Measurements from ENCODE around the gene SMIM43.
"Not testable (repeated sequence)": the region's sequence is repeated elsewhere in the genome, so short reads cannot be mapped to it uniquely, and the experiment has no call there.

SMIM43 gene

DNA sequence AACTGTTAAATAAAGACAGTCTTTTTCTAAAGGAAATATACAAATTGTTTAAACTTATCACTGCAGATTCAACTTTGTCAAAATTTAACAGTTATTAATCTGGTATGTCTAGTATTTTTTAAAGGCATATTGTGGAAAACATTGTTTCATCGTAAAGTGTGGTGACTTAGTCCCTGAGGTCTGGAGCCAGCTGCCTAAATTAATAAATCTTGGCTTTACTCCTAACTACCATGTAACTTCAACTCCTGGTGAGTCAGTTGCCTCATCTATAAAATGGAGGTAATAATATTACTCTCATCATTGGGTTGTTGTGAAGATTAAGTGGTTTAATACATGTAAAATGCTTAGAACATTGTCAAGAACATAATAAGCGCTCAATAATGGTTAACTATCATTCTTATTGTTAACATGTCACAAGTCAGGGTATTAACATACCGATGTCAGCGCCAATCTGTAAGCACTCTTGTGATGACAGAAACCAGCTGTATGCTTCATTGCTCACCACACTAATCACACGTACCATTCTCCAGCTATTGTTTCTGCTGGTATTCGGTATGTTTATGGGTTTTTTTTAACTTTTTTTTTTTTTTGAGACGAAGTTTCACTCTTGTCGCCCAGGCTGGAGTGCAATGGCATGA is 14.1 kb upstream of the SMIM43 start:
- DNase-seq: no peak

DNA sequence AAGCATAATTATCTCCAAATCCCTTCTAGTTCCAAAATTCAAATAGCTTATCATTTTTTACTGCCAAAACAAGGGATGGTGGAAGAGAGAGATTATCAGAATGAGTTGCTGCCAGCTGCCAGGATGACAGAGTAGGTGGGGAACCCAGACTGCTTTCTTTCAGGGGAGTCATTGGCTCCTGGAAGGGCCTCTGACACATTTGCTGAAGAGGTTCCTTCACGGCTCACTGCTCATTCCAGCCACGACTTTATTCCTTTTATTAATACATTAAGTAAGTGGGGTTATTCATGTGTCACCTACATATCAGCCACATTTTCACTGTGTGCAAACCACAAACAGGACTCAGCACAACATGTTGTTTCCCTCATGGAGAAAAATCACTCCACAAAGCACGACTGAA is 12.7 kb upstream of the SMIM43 start:
- DNase-seq: no peak

DNA sequence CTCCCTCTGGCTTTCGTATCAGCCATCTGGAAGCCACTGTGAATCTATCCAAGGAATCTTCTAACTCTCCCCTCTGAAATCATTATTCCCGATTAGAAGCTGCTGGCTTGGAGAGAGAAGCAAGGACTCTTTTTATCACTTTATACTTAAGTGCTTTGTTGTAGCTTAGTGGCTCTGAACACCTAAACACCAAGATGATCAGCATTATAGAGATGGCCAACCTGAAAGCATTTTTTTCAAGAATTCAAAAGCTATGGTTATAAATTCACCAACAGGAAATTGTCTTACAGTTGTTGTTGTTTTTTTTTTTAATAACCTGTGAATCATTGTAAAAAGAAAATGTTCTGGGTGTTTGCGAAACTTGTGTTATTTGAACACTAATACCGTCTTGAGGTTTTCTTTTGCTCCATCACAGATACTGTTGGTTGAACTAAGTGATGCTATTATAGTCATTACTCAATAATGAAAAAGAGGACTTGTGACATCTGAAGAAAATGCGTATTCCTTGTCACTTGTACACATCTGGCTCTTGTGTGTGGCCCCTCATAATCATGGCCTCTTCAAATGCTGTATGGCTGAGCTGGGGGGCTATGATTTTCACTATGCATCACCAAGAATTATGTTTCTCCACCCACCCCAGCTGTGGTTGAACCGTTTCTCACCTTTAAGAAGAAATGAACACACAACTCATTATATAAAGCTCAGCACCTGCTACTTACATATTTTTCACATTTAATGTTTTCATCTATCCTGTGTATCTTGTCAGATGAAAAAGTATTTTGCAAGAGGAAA is 11.8 kb upstream of the SMIM43 start:
- no peak for DNase-seq

DNA sequence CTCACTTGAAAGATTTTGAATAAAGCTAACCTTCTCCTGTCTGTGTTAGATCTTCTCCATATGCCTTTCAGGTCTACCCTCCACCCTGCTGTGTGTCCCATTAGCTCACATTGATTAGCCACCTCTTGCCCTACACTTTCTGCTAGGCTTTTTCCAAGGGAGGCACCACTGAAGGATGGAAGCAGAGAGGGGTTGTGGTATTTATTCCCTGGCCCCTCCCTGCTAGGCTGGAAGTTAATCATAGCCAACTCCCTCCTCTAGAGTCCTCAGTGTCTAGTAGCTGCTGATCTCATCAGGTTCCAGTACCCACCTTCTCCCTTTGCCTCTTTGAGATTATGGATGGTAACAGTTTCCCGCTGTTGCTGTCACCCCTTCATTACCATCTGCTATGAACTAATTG is 8.9 kb upstream of the SMIM43 start:
- DNase-seq: no peak

DNA sequence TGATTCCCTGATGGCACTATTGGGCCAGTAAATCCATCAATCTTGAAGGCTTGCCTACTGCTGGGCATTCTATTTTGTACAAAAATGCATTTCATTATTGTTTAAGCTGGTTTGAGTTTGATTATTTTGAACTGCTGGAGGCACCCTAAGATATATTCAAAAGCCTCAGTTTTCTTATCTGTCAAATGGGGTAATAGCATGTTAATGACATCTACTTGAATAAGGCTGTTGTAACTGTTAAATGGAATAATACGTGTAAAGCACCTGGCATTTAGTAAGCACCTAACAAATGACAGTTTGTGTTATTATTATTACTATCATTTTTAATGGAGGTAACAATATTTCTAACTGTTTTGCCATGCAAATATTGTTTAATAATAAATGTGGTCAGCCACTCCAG is 6.9 kb upstream of the SMIM43 start:
- no peak for DNase-seq

DNA sequence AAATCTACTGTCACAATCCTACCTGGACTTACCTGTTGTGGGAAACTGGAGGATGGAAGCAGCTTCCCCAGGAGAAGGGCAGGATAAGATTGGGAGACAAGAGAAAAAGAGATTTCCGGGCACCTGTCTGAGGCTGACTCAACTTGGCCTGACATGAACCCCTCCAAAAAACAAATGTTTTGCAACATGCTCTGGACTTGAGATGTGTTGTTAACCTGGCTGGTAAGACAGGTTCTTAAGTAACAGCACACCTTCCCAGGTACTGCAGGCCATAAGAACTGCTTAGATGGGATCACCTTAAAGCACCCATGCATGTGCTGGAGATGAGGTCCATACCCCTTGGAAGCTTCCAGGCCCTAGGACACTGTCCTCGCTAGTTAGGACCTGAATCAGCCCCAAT is 4.4 kb upstream of the SMIM43 start:
- no peak for DNase-seq

DNA sequence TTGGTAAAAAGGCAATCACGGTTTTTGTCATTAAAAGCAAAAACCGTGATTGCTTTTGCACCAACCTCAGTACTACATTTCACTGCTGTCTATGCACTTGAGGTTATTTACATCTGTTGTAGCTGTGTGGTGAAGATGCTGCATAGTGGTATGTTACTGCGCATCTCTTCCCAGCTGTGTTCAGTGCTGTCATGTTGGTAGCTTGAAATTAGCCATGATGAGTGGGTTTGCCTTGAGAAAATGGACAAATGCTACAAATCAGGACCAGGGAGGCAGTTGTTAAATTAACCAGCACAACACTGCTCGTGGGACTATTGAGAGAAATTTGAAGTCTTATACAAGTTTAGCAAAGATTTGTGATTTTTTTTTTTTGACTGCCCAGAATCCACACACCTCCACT is 2.2 kb upstream of the SMIM43 start:
- DNase-seq: no peak

DNA sequence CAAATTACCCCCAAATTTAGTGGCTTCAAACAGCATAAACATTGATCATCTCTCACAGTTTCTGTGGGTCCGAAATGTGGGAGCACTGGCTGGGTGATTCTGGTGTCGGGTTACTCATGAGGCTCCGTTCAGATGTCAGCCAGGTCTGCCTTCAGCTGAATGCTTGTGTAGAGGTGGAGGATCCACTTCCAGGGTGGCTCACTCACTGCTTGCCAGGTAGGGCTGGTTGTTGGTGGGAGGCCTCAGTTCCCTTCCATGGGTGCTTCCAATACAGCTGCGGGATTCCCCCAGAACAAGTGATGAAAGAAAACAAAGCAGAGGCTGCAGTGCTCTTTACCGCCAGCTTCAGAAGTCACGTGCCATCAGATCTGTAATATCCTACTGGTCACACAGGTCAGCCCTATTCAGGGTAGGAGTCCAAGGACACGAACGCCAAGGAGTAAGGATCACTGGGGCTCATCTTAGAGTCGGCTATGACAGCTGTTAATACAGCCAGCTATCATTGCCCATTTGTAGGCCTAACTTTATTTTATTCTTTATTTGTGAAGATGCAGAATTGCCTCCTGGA is 1.1 kb upstream of the SMIM43 start:
- no peak for DNase-seq

DNA sequence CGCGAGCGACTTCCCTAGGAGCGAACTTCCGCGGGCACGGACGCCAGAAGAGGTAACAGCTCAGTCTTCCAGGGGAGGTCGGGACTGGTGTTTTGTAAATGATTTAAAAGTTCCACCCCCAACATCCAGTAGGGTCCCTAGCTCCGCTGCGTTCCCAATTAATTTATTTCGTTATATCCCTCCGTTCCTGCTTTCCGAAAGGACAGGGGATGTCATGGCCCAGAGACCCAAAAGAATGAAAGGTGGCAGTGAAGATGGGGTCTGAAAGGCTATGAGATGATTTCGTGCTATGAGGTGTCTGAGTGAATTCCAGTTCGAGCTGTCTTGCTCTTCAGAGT is 373 bp upstream of the SMIM43 start:
- no peak for DNase-seq

DNA sequence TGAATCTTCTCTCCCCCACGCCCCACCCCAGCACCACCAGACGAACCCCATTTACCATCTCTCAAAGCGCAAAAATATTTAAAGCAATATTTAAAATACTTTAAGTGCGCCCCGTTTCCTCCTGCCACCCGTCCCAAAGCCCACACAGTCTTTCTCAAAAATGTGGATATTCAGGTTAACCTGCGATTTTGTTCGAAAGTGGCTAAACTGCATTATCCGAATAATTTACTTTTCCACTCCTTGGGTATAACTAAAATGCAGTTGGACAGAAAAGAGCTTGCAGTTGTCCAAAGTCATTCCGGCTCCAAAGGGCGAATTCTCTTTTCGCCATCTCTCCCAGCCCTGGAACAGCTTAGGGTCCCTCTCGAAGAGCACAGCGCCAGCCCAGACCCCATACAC is 662 bp downstream of the SMIM43 start:
- no peak for DNase-seq

DNA sequence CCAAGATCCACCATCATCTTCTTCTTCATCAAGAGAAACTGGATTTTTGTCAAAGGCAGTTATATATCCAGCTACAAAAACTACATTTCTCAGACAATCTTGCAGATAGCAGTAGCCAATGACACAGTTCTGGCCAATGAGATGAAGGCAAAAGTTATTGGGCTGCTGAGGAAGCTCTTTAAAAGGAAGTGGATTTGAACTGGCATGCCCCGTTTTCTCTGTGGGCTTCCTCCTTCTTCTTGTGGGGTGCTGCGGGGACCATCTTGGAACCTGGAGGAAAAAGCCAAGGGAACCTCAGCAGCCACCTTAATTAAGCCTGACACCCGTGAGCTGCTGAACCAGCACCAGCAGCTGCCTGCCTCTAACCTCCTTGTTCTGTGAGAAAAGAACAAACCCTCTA is 4.8 kb downstream of the SMIM43 start:
- DNase-seq: no peak

DNA sequence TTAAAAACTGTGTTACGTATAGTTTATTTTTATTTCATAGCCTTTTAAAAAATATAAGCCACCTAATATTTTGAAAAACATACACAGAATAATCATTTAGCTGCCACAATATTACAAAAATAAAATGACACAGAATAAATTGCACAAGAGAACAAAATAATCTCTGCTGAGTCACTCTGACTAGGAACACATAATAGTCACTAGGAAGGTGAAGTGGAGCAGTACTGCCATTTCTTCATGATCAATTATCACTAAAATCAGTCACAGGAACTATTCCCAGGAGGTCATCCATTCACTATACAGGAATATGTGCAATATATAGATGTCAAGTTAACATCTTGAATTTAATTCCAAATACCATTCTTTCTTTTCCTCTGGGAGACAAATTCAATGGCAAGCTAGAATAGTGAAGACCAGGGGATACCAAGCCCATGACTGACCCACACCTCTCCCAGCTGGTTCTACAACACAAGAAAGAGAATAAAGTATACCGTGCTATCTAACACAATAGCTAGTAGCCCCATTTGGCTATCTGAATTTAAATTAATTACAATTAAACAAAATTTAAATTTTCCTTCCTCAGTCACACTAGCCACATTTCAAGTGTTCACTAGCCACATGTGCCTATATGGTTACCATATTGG is 5.9 kb downstream of the SMIM43 start:
- no peak for DNase-seq

DNA sequence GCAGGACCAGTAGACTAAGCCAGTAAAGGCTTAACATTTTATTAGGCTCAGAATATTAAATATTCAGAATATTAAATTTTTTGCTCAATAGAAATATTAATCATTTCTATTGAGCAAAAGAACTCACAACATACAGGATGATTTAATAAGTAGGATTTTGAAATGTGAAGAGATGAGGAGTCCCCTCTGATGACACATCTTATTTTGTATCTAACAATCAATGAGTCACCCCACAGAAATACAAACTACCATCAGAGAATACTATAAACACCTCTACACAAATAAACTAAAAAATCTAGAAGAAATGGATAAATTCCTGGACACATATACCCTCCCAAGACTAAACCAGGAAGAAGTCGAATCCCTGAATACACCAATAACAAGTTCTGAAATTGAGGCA is 12.8 kb downstream of the SMIM43 start:
- not testable (repeated sequence) for DNase-seq

DNA sequence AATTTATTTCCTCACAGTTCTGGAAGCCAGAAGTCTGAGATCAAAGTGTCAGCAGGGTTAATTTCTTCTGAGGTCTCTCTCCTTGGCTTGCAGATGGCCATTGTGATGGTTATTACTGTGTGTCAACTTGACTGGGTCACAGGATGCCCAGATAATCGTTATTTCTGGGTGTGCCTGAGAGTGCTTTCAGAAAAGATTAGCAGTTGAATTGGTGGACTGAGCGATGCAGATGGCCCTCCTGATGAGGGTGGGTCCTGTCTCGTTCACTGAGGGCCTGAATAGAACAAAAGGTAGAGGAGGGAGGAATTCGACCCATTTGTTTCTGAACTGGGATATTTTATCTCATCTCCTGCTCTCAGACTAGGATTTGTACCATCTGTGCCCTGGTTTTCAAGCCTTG is 15.7 kb downstream of the SMIM43 start:
- DNase-seq: no peak

DNA sequence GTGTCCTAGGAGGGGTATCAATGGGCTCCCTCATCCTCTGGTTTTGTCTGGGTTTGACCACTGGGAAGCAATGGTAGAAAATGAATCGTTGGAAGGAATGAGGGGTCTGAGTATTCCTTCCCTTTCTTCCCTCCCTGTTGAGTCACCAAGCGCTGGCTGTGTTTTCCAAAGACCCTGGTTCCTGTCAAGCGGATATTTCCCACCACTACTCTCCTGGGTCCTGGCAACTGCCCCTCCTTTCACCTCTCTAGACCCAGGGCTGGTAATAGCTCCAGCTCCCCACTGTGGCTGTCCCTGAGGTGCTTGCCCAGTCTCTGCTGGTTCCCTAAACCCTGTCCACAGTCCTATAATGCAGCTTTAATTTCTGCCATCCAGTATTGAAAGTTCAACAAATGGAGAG is 22.2 kb downstream of the SMIM43 start:
- no peak for DNase-seq

DNA sequence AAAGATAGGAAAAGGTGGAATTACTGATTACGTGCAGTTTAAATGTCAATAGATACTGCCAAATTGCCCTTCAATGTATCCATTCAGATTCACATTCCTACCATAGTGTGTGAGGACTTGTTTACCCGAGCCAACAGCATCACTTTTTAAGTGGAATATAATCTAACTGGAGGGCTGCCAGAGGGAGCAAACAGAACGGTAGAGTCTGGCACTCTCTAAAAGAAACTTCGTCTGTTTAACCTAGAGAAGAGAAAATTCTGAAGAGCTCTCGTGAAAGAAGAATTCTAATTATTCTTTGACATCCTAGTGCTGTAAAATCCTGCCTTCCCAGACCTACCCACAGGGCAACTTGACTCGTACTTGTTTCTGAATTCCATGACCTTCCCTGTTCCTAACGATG is 23.2 kb downstream of the SMIM43 start:
- no peak for DNase-seq

DNA sequence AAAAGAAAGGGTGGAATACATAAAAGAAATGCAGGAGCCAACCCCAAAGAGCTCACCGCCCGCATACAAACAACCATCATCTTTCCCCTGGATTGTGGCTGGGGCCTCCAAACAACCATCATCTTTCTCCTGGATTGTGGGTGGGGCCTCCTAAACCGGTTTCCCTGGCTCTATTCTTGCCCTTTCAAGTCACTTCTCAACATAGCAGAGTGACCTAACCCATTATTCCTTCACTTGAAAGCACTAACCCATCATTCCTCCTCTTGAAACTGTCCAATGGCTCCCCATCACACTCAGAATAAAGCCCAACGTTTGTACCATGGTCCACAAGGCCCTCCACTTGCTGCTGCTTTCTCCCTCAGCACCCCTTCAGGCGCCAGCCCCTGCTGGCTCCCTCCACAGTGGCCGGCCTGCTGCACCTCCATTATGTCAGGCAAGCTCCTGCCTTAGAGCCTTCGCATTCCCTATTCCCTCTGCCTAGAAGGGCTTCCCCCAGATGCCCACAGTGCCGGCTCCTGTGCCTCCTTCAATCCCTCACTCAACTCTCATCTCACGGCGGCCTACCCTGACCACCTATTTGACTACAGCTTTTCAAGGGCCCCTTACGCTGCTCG is 24.1 kb downstream of the SMIM43 start:
- no peak for DNase-seq

DNA sequence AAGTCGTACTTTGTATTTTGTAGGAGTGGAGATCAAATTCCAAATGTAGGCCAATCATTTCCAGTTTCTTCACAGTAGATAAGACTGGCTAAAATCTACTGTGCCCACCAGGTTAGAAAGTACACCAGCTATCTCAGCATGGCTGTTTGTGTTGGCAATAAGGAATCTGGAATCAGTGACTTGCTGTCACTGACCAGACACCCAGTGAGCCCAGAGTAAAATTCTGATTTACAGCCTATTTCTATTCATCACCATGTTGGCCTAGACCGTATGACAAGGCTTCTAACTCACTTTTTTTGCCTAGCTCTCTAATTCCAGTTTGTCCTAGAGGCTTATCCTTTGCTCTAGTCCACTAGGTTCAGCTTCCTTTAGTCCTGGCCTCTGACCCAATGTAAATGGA is 25.4 kb downstream of the SMIM43 start:
- no peak for DNase-seq

DNA sequence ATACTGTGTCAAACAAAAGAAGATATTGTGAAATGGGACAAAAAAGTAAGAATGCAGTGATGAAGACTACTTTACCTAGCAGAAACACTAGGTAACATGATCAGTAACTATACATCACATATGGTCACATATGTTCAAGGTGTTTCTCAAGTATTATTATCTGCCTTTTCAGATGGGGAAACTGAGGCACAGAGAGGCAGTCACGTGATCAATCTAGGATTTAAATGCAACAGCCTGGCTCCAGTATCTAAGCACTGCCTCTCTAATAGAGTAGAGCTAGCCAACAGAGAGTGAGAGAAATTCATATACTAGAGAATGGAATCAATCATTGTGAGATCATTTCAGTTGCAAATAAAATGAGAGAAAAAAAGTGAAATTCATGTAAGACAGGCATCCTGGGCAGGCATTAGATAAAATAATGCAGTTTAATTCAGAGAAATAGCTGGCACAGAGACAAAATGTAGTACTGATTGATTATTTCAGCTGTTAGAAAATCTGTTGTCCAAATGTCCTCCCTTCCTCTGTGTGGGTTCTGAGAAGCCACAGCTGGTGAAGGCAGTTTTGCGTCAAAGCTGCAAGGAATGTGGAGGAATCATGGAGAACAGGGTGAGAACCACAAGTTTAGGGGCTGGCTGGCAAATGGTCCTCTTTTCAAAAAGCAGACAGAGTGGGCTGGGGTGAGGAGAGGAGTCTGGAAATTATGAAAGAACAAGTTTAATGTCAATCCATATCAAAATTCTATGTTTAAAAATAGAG is 26.0 kb downstream of the SMIM43 start:
- no peak for DNase-seq

DNA sequence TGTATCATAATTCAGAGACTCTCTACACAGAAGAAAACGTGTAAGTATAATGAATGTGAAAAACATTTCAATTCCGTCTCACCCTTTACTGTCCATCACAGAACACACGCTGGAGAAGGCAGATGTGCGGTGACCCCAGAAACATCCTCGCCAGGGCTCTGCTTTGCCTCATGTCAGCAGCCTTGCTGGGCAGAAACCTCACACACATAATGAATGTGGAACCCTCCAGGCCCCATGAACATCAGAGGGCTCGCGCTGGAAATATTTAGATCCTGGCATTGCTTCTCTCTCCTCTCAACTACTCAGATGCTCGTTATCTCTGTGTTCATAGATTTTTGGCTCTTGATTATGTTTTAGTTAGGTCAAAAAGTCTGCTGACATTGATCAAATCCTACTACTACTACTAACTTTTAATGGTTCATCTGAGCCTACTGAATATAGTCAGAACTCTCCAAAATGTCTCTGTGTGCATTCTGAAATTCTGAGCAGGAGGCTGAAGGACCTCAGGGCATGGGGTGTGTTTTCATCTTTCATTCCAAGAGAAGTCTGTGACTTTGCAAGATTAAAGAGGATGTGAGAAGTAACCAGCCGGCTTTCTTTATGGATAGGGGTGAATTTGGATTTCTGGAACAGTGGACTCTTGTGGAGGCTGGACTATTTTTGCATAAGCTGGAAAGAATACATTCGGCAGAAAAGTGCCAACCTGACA is 27.0 kb downstream of the SMIM43 start:
- DNase-seq: no peak

DNA sequence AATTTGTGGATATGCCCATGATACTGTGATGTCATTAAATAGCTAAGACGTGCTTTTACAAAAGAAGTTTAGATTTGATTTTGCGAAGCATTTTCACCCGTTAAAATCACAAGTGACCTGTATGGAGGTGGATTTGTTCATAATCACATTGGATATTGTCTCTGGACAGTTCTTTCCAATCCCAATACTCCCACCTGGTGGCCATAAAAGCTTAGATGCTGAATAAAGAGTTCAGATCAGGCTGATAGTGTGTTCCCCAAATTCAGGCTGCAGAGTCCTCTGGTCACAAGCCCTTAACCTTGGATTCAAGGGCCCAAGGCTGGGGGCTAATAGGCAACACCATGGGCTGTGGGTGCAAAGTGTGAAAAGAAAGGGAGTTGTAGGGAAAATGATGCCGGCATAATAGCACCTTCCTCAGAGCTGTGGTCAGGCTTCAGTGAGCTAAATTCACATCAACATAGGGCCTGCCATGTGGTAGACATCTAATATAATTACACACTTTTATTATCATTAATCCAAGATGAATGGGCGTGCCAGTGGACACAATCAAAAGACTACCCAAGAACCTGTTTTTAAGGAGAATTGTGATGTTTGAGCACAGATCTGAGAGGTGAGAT is 28.1 kb downstream of the SMIM43 start:
- DNase-seq: peak; percentile 68

DNA sequence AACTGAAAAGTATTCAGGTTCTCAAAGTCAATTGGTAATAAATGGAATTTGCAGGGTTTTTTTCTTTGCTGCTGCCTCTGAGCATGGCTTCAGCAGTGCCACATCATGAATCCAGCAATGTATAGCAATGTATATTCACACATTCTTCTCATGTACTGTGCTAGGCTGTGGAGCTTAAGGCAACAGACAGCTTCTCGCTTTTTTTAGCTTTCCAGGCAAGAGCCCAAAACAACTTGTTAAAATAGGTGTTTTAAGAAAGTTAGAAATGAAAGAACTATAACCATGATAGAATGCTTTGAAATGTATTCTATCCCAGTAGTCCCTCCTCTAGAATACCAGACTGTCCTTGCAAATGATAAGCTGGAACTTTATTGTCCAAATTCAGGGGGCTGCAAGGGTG is 30.4 kb downstream of the SMIM43 start:
- no peak for DNase-seq

All from suppressor macrophage treated with lipopolysaccharide for 4 hours (primary cell).